NCI-H187 treated with DMSO at 0.1 percent for 48 hours (cell line): ENCODE data around the gene ZFHX3.

ENCODE experiments used
- DNase-seq: peaks from one replicate; lab custom pipeline; 2025; lab: John Stamatoyannopoulos, UW

Gene ZFHX3

GRCh38 chr16:72950669-72951068 is 97.3 kb downstream of the ZFHX3 start:
- no peak for DNase-seq

DNA sequence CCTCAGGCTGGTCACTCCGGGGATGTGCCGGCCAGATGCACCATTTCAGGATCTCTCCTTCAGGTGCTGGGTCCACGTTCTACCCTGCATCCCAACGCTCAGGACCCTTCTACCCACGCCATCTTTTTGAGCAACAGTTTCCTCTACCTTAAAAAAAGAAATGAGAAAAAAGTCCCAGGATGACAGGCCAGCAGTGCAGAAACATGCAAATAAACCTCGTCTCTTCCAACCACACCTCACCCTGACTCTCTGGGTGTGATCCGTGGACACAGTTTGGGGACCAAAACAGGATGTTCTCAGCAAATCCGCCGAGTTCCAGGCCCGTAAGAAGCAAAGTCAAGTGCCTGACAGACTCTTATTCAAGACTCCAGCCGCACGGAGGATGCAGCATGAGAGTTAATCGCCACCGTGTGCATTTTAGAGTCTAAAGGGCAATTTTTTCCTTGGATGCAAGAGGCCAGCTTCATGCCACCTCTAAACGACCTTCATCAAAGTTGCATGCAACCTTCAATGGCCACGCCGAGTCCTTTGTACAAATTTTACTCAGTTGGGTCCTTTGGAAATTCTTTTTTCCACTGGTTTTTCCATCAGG is 99.6 kb downstream of the ZFHX3 start:
- DNase-seq, result no peak

DNA sequence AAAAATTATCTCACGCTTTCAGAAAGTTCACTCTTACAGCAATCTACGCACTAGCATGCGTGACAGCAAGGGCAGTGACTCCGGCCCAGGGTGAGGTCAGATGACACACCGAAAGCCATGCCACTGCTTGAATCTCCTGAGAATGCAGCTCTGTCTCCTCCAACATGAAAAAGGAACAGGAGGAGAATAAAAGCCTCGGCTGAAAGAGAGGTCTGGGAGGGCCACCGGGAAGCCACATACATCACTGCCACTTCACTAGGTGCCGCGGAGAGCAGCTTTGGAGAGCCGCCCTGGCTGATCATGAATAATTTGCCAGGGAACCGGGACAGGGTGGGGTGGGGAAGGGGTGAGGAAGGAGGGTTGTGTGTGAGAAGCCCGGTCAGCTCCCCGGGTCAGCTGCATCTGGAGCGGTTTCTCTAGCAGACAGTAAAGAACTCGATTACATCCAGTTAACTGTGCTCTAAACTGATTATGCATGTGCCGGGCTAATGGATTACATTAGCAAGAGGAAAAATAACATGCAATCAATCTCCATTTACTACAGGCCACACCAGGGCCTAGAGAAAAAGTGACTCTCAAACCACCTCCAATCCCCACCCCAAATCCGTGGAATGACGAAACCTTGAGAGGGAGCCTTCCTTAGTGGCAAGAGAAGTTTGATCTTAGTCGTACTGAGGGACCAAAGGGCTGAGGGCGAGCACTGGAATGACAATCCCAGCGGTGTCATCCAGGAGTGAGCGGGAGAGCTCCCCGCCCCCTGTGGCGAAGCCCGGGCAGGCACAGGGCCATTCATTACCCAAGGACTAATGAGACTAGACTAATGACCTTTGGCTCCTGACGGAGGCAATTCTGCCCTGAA is 100.3 kb downstream of the ZFHX3 start:
- DNase-seq, result no peak

- no peak for DNase-seq
Measured at GRCh38 chr16:72946474-72947194, 101.3 kb downstream of the ZFHX3 start.

DNA sequence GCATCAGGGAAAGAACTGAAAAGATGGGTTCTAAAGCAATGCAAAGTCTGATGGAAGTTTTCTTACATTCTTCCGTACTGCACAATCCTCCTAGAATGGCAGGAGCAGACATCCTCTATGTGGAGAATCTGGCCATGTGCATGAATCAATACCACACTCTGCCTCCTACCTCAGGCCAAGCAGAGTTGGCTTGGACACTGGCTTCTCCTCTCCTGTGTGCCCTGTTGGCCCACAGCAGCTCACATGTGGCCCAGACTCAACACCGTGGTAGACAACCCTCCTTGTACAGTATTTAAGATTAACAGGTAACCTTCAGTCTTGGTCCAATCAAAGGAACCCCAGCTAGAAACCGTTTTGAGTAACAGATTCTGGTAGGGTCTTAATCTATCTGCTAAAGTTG is 101.9 kb downstream of the ZFHX3 start:
- no peak for DNase-seq

GRCh38 chr16:72945611-72946010 is 102.3 kb downstream of the ZFHX3 start:
- no peak for DNase-seq

DNA sequence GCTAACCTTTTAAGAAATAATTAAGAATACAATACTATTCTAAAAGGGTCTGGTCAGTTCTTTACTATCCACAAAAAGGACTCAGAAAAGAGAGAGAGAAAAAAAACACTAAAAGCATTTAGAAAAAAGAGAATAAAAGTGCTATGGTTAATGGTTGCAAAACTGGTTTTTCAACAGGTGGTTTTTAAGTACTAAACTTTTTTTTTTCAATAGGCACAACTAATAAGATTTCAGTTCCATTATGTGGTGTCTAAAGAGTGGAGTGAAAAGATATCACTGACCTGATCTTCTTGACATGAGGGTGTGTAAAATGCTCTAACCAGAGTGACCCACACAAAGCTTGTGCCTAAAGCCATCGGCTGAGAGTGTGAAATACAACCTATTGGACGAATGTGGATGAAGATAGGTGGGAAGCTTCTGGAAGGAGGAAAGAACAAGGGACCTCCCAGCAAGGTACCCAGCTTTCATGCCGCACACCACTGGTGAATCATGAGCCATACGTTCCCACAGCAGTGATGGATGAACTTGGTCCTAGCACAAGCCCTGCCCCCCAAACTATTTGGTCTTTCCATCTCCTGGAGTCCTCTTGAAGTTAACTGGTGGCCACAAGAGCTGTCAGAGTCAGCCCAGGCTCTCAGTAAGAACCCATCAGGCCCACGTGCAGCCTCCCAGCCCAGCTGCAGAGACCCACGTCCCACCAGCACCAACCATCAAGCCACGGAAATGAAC is 103.0 kb downstream of the ZFHX3 start:
- no peak for DNase-seq

DNA sequence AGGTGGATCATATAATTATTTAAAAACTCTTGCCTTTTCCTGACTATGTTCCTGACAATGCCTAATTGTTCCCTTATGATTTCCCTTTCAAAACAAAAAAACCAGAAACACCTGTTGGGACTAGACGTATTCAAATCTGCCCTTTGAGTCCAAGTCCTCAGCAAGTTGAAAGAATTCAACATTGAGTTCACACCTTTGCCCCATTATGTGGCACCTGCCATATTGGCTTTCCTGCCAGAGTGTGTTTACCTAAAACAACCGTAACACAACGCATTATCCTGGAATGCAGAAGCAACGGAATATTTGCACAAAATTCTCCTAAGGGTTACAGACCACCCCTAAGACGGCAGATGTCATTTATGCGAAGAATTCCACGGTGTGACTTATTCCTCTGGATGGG is 105.9 kb downstream of the ZFHX3 start:
- no peak for DNase-seq

GRCh38 chr16:72940886-72941285 is 107.0 kb downstream of the ZFHX3 start:
- no peak for DNase-seq

- DNase-seq, result no peak
Measured at GRCh38 chr16:72939247-72939646, 108.7 kb downstream of the ZFHX3 start.

DNA sequence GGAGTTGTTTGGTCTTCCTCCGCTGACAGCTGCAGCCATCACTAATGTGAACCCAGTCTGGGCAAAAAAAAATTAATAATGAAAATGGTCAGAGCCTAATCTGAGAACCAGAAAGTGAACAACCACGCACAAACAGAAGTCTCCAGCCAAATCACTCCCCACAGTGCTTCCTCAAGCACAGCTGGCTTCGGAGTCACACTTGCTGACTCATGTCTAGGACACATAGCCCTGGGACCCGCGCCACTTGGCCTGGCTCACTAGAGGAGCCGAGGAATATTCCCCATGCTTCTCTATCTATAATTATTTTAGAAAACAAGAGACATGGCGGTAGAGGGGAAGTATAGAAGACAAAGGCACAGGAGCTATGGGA is 109.1 kb downstream of the ZFHX3 start:
- DNase-seq, result no peak

DNA sequence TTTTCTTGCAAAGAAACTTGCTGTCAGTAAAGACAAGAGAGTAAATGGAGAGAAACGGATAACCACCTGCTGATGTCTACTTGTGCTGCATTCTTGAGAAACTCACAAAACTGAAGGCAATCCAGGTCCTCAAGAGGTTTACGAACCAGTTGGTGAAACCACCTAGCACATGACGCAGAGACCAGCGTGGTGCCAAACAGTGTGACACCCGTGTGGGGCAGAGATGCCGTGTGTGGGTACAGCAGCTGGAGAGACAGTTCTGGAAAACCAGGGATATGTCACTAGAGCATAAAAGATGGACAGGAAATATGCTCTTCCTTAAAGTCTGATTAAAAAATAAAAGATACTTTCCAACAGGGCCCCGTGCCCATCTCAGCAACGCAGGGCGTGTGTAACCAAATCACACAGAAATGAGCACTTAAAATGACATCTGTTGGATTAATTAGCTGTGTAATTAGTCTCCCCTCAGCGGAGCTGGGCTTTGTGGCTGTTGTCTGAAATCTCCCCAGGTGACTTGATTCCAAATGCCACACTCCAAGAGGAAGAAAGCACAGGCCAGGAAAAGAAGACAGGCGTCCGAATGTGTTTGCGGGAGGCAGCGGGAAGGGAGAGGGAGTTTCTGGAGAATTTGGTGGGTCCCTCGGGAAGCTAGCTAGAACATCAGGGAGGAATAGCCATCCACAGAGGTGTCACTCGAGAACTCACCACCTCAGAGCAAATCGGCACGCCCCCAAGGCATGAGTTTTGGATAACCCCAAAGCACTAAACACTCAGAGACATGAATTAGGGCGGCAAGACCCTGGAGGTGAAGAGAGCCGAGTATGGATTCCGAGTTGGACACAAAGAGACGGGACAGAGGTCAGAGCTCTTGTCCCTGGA is 109.8 kb downstream of the ZFHX3 start:
- no peak for DNase-seq

DNA sequence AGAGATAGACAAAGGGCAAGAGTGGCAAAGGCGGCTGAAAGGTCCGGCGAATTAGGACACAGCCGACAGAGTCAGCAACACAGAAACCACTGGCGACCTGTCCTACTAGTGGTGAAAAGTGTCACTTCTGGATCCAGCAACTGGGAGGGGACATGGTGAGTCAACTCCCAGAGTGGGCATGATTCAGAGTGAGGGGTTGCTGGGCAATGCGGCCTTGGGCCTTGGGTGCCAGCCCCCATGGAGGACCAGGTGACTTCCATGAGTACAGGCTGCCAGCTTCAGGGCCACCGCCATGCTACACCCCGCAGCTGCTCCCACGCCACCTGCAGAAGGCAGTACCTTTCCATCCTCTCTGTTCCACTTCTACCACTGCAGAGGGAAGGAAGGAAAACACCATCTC is 110.6 kb downstream of the ZFHX3 start:
- no peak for DNase-seq

DNA sequence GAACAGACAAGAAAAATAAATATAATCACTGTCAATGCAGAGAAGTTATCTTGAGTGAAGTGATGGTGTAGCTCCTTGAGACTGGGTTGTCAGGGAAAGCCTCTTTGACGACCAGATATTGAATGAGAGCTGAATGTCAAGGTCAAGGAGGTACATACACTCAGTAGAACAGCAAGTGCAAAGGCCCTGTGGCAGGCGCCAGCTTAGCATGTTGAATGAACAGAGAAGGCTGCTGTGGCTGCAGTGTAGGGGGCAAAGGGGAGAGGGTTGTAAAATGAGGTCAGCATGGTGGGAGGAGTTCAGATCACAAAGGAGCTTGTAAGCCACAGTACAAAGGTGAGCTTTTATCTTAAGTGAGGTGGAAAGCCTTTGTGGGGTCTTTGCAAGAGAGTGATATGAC is 111.5 kb downstream of the ZFHX3 start:
- DNase-seq, result no peak

DNA sequence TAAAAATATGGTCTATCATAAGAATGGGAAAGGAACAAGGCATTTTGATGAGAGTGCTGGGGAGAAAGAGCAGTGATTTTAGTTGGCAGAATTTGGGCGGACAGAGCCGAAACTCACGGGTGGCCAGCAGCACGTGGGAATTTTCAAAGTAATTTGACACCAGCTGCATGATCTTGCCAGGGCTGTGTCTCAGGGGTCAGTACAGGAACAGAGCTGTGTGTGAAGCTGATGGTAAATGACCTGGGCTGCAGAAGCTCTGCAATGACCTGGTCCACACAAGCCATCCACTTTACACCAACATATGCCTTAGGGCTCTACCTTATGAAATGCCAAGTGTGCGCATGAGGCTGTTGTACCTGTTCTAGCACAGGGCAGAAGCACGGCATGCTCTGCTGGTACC is 112.0 kb downstream of the ZFHX3 start:
- DNase-seq, result no peak

GRCh38 chr16:72934636-72935403 is 113.1 kb downstream of the ZFHX3 start:
- DNase-seq, result no peak

DNA sequence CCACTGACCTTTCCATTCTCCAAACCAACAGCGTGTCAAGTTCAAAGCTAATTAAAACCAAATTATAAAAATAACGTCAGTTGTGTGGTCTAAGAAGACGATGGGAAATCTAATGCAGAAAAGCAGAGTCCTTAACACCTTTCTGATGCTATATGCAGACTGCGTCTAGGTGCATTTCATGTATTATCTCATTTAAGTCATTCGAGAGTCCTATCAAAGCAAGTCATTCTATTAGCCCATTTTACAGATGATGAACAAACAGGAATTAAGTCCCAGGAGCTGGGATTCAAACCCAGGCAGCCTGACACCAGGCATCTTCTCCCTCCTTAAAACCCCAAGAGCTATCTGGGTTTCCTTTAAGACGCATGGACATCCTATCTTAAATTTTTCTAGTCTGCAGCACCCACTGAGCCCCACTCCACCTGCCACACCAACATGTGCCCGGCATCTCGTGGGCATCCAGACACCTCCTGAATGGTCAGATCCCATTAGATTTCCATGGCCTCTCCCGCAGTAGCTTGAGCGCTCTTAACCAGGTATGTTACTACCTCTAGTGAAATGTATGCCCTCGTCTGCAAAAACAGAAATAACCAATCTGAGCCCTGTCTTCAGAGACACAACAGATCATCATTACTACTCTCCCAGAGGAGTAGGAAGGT is 115.1 kb downstream of the ZFHX3 start:
- DNase-seq, result no peak

DNA sequence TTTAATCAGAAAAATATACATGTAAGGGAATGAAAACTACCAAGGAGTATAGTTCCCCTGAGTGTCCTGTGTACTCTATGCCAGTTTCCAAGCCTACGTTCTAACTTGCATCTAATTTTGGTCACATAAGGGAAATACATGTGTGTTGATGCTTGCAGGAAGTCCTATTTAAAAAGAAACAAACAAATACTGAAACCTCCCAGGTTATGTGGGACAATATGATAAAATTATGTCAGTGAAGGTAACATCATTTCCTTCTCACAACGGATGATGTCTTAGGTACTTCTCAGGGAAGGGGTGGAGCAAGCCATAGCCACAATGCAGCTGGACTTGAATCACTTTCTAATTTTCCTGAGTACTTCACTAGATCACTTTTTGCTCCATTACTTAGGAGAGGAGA is 115.9 kb downstream of the ZFHX3 start:
- no peak for DNase-seq

- no peak for DNase-seq
Measured at GRCh38 chr16:72930396-72930795, 117.5 kb downstream of the ZFHX3 start.
